HG02884 (cell line): ENCODE measurements around the gene GFER.
A peak's percentile ranks its signal among the peaks of the same experiment; 100 is the strongest.

Source experiments
- ATAC-seq: cut with Tn5 transposase; IDR thresholded peaks from one replicate; pipeline ENCODE4 v1.9.1; 2021; ENCODE audit warnings: mild to moderate bottlenecking, moderate library complexity; ENCODE audit not compliant: unreplicated experiment

Gene GFER

GRCh38 chr16:1990351-1991134, 6.5 kb downstream of the GFER start:
- ATAC-seq: no peak

- no peak for ATAC-seq
Measured at GRCh38 chr16:1991135-1991551, 7.2 kb downstream of the GFER start.

- peak; percentile 11 for ATAC-seq
Measured at GRCh38 chr16:1991588-1991947, 7.6 kb downstream of the GFER start.

GRCh38 chr16:1991948-1992703, 8.1 kb downstream of the GFER start:
- peak; percentile 41 for ATAC-seq

DNA sequence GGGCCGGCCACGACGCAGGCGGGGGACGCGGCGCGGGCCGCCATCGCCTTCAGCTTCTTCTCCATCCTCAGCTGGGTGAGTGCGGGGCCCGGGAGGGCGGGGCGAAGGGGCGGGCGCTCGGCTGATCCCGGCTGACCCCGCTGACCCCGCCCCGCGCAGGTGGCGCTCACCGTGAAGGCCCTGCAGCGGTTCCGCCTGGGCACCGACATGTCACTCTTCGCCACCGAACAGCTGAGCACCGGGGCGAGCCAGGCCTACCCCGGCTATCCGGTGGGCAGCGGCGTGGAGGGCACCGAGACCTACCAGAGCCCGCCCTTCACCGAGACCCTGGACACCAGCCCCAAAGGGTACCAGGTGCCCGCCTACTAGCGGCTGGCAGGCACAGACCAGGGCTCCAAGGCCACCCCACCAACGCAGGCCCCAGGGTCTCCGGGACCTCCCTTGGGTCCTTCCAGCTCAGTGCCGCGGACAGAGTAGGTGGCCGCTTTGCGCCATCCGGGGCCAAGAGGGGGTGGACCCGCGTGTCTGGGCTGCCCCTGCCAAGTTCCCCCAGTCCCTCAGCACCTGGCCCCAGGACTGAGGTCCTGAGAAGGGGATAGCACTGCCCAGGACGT, 8.8 kb downstream of the GFER start:
- ATAC-seq: no peak

- no peak for ATAC-seq
Measured at GRCh38 chr16:1993731-1994131, 9.7 kb downstream of the GFER start.

GRCh38 chr16:1997494-1998359, 13.7 kb downstream of the GFER start:
- ATAC-seq: no peak

GRCh38 chr16:1998360-1998835, 14.4 kb downstream of the GFER start:
- ATAC-seq: no peak

- no peak for ATAC-seq
Measured at GRCh38 chr16:1998852-1999801, 15.1 kb downstream of the GFER start.

GRCh38 chr16:1999866-2000514, 16.0 kb downstream of the GFER start:
- no peak for ATAC-seq

DNA sequence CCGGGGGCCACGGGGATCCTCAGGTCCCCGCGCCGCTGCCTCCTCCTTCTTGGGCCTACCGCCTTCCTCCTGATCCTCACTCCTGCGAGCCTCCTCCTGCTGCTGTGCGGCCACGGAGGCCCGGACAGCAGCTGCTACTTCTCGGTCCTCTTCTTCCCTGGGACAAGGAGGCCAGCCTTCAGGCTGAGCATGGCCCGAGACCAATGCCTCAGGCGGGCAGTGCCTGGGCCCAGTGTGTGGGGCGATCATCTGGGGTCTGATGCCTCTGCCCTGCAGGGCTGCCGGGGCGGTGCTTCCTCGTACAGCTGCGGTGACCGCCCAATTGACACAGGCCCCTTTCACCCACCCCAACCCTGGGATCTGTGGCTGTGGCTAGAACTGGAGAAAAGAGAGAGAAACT, 17.0 kb downstream of the GFER start:
- no peak for ATAC-seq

GRCh38 chr16:2001456-2002355, 17.7 kb downstream of the GFER start:
- ATAC-seq: no peak

DNA sequence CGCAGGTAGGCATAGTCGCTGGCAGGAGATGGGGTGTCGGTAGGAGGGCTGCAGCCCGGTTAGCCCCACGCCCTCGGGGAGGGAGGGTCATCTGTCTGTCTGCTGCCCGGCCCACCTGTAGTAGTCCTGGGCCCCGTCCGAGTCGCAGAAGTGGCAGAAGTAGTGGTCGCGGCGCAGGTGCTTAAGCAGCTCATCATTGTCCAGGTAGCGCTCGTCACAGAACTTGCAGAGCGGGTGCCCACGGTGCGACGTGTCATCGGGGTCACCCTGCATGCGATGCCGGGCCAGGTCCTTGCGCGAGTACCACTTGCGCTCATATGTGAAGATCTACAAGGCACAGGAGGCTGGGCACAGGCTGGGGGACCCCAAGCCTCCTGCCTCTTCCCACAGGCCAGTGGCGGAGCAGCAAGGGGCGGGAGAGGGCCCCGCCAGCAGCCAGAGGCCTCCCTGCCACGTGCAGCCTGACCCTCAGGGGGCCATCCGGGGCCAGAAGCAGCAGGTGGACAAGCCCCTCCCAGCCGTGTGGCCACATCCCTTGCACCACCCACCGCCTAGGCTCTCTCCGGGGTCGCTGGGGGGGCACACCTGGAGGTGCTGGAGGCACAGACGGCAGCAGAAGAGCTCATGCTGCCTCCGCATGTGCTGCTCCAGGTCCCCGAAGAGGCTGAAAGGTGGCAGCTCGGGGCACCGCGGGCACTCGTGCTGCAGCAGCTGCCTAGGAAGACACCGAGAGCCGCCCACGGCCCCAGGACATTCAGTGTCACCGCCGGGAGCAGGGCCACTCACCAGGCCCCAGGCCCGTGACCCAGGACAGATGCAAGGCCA, 18.6 kb downstream of the GFER start:
- no peak for ATAC-seq

GRCh38 chr16:2003231-2003826, 19.3 kb downstream of the GFER start:
- no peak for ATAC-seq

- ATAC-seq: peak; percentile 66
Measured at GRCh38 chr16:2003827-2004641, 20.0 kb downstream of the GFER start.
